ENCODE measurements around the gene TNF.

DNA sequence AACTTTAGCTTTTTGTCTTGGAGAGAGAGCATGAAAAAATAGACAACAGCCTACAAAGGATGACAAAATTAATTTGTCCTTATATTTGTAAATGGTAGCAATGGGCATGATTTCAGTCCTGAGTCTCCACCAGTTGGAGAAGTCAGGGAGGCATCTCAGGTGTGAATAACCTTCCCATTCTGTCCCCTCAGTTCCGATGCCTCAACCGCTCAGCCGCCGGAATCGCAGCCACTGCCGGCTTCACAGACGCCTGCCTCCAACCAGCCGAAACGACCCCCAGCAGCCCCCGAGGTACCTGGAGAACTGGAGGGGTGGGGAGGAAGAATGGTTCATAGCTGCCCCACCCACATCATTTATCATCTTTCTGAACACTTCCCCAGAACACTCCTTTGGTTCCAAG, 48.7 kb downstream of the TNF start:
- TF ChIP-seq SUZ12 (IDR thresholded peaks at IDR 0.05; ENCODE audit: extremely low read depth, insufficient read depth, insufficient read length) = no peak
- TF ChIP-seq YY1 (IDR thresholded peaks at IDR 0.05; ENCODE audit: insufficient read depth, insufficient read length) = no peak
